OCI-LY1 (cell line): Measurements from ENCODE around the gene ANAPC5.

Experiments
- EZH2 ChIP-seq: fragments of 200-600 bp; sonication (generic), shearing (Covaris generic); IDR thresholded peaks from 2 replicates; pipeline ENCODE4 v1.8.0; 2017; ENCODE audit warnings: borderline replicate concordance, mixed run types, mild to moderate bottlenecking, antibody characterized with exemption, low read length, moderate library complexity, mixed read lengths
- TF ChIP-seq, protein P1 (sequence below): fragments of 200-600 bp; sonication (generic), shearing (Covaris generic); IDR thresholded peaks from 2 replicates; pipeline ENCODE4 v1.5.1; 2017; ENCODE audit warnings: mild to moderate bottlenecking, antibody characterized with exemption, low read length, moderate library complexity, mixed read lengths

DNA sequence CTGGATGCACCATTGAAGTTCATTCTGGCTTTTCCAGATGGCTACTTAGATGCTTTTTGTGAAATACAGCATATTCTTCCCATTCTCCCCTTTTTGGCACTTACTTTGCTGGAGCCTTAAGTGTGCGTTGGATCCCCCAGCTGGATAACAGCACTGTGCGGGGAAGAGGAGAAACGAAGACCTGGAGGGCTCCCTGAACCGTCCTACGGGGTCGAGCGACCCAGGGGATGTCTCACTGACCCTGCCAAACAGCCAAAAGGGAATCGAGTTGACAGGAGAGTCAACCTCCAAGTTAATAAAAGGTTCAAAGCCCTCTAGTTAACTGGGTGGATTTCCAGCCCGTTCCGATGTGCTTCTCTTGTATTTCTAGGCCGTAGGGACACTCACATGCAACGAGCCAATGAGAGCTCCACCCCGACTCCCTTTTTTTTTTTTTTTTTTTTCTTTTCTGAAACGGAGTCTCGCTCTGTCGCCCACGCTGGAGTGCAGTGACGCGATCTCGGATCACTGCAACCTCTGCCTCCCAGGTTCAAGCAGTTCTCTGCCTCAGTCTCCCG, 54.7 kb downstream of the ANAPC5 start:
- TF ChIP-seq, protein P1, sequence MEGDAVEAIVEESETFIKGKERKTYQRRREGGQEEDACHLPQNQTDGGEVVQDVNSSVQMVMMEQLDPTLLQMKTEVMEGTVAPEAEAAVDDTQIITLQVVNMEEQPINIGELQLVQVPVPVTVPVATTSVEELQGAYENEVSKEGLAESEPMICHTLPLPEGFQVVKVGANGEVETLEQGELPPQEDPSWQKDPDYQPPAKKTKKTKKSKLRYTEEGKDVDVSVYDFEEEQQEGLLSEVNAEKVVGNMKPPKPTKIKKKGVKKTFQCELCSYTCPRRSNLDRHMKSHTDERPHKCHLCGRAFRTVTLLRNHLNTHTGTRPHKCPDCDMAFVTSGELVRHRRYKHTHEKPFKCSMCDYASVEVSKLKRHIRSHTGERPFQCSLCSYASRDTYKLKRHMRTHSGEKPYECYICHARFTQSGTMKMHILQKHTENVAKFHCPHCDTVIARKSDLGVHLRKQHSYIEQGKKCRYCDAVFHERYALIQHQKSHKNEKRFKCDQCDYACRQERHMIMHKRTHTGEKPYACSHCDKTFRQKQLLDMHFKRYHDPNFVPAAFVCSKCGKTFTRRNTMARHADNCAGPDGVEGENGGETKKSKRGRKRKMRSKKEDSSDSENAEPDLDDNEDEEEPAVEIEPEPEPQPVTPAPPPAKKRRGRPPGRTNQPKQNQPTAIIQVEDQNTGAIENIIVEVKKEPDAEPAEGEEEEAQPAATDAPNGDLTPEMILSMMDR: no peak
- no peak for TF ChIP-seq EZH2
